Endothelial cell of umbilical vein (primary cell): ENCODE results near the gene FGF9.

ENCODE experiments used
- CTCF ChIP-seq, 2 donors: IDR thresholded peaks; 1 replicate in 1 of 2; 2 replicates in 1 of 2; pipeline ENCODE4 v1.5.1; 2011; ENCODE audit warnings: low read length in 2 of 2, mild to moderate bottlenecking in 2 of 2, moderate library complexity in 2 of 2, control low read depth in 1 of 2, inconsistent platforms in 1 of 2, low read depth in 1 of 2; ENCODE audit not compliant: insufficient read depth in 1 of 2; ENCODE audit errors: extremely low read depth in 1 of 2
- EZH2 ChIP-seq: IDR thresholded peaks from 2 replicates; pipeline ENCODE4 v1.6.1; 2012; ENCODE audit warnings: borderline replicate concordance, low read depth, mild to moderate bottlenecking, moderate library complexity, low read length, inconsistent platforms; ENCODE audit not compliant: severe bottlenecking
- FOS ChIP-seq: IDR thresholded peaks from 2 replicates; pipeline ENCODE4 v1.6.1; 2011; ENCODE audit warnings: mild to moderate bottlenecking, low read length, moderate library complexity, borderline replicate concordance; ENCODE audit not compliant: insufficient read depth
- JUN ChIP-seq: IDR thresholded peaks from 2 replicates; pipeline ENCODE4 v1.6.1; 2011; ENCODE audit warnings: borderline replicate concordance, low read depth; ENCODE audit not compliant: insufficient read length, insufficient read depth
- MAX ChIP-seq: IDR thresholded peaks from 2 replicates; pipeline ENCODE4 v1.6.1; 2011; ENCODE audit not compliant: insufficient read depth, insufficient read length
- MYC ChIP-seq: IDR thresholded peaks from one replicate; pipeline ENCODE4 v1.6.1; 2011; ENCODE audit warnings: mild to moderate bottlenecking, low read depth, low read length
- POLR2A ChIP-seq: IDR thresholded peaks from 2 replicates; pipeline ENCODE4 v1.6.1; 2012; ENCODE audit warnings: low read depth, mild to moderate bottlenecking, control low read depth, low read length
- POLR2AphosphoS5 ChIP-seq: IDR thresholded peaks from 2 replicates; pipeline ENCODE4 v1.6.1; 2012; ENCODE audit warnings: low read depth, mild to moderate bottlenecking, control low read depth, low read length, moderate library complexity; ENCODE audit not compliant: insufficient read depth

DNA sequence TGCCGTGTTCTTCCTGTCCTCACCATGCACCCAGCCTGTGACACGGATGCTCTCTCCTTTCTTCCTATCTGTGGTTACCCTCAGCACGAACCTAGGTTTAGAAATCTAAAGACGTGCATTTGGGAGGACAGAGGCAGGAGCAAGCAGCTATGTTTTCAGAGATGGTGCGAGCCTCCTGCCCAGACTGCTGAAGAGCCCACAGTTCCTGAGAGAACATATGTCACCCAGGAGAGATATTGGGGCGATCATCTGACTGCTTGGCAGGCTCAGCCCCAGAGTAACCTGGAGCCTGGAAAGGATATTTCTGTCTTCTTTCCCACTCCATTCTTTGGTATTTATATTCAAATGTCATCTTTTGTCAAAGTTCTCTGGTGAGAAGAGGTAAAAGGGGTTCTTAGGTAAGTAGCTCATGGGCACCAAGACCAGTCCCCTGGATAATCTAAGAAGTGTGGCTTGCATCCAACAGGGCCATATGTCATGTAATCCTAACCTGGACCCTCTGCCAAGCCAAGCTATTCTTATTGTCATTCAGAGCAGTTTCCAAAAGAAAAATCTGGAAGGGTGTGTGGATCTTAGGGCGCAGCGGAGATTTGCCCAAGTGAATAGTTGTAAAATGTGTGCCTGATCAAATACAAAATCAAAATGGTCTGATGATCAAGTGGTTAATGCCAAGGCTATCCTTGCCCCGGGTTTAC lies 59.5 kb downstream of the FGF9 start:
- TF ChIP-seq CTCF (IDR thresholded peaks at IDR 0.05; ENCODE audit: extremely low read depth in 1 of 2, insufficient read depth in 1 of 2, low read depth in 1 of 2, low read length in 2 of 2) (no peak), MAX (no peak), POLR2A (no peak), EZH2 (no peak), POLR2AphosphoS5 (no peak), MYC (no peak), JUN (no peak), FOS (no peak)
